ENCODE data around the gene TRIM28. TPM values are rescaled to one million over a fixed set of nuclear protein-coding genes. Genes with fewer than 3 reads are reported as not detected.

TRIM28 gene
- total and polyA plus RNA-seq, 9 of the 15 experiments (the other 6 are each of a cell fraction or from before 2014, with no cell fraction given) = 12.1 to 797 (median 490) TPM

GRCh38 chr19:58543826-58544590 is at the start of gene TRIM28 (continued):
- TF ChIP-seq UBTF (IDR thresholded peaks at IDR 0.05; ENCODE audit: borderline replicate concordance in 1 of 2, low read depth in 2 of 2, low read length in 2 of 2) (no peak), MCM7 (IDR thresholded peaks at IDR 0.05) (no peak), CREB3L1 (IDR thresholded peaks at IDR 0.05; ENCODE audit: borderline replicate concordance, low read depth) (no peak; the same call in 1 of the 2 replicates), FOXP4 (CRISPR knock-in tag; IDR thresholded peaks at IDR 0.05; ENCODE audit: borderline replicate concordance) (peak; percentile 73), CHAMP1 (IDR thresholded peaks at IDR 0.05) (no peak), ZFP91 (CRISPR knock-in tag; IDR thresholded peaks at IDR 0.05) (no peak), SIRT6 (IDR thresholded peaks at IDR 0.05; ENCODE audit: low read depth, low read length) (no peak), SFPQ (IDR thresholded peaks at IDR 0.05; ENCODE audit: low read depth, low read length) (no peak), GMEB1 (CRISPR knock-in tag; IDR thresholded peaks at IDR 0.05) (peak; percentile 40), ZNF146 (CRISPR knock-in tag; IDR thresholded peaks at IDR 0.05; ENCODE audit: unreplicated experiment) (no peak), NCOR1 (IDR thresholded peaks at IDR 0.05) (0 out of 2 replicates have a peak, but pooled peaks have one; percentile 43)

All from K562 (cell line).